IMR-90 (cell line): ENCODE data around the gene SMAD2. TPM values are rescaled to one million over a fixed set of nuclear protein-coding genes. Genes with fewer than 3 reads are reported as not detected.

ENCODE experiments used
- ATAC-seq: fragments of 200-7000 bp; cut with Tn5 transposase; 2 replicates; pipeline ENCODE4 v1.9.1; 2020; ENCODE audit warnings: low read depth, mild to moderate bottlenecking, moderate library complexity
- BruUV-seq: library from RNA; stranded (reverse); fragments of 400-500 nt; replicated peaks from 2 replicates; lab custom pipeline; 2021; lab: Mats Ljungman, UMichigan
- CTCF ChIA-PET: fragments of 300-600 bp; formaldehyde crosslinking; extraction: SDS; loops from one replicate; lab custom pipeline; 2021; ENCODE audit warnings: antibody characterized with exemption; lab: Yijun Ruan, JAX
- POLR2A ChIA-PET: fragments of 300-600 bp; sonication (Branson Sonifier 250); formaldehyde crosslinking; loops from one replicate; lab custom pipeline; 2022; ENCODE audit warnings: antibody characterized with exemption; ENCODE audit not compliant: unreplicated experiment; lab: Charles Lee
- DNase-seq: peaks from one replicate; pipeline ENCODE4 v3.0.0; 2013
- H2AFZ ChIP-seq: replicated peaks from 2 replicates; pipeline ENCODE3; 2013; ENCODE audit warnings: low read length, mild to moderate bottlenecking; ENCODE audit not compliant: poor library complexity
- H2AK5ac ChIP-seq: 2 replicates; pipeline ENCODE4 v1.6.1; 2013; ENCODE audit warnings: low read depth, low read length, inconsistent platforms
- H2AK9ac ChIP-seq: replicated peaks from 2 replicates; pipeline ENCODE3; 2013; ENCODE audit warnings: mild to moderate bottlenecking, low read depth, low read length, moderate library complexity; ENCODE audit not compliant: poor library complexity
- H2BK120ac ChIP-seq: 2 replicates; pipeline ENCODE4 v1.6.1; 2013; ENCODE audit warnings: low read depth, low read length, inconsistent platforms
- H2BK15ac ChIP-seq: 3 replicates; pipeline ENCODE4 v1.6.1; 2013; ENCODE audit warnings: low read depth, low read length, inconsistent platforms
- H2BK20ac ChIP-seq: 2 replicates; pipeline ENCODE4 v1.6.1; 2013; ENCODE audit warnings: low read depth, mild to moderate bottlenecking, inconsistent platforms, low read length, moderate library complexity
- H2BK5ac ChIP-seq: 2 replicates; pipeline ENCODE4 v1.6.1; 2013; ENCODE audit warnings: mild to moderate bottlenecking, low read depth, low read length, inconsistent platforms; ENCODE audit not compliant: poor library complexity, severe bottlenecking
- H3K14ac ChIP-seq: replicated peaks from 2 replicates; pipeline ENCODE4 v1.6.1; 2013; ENCODE audit warnings: low read depth, low read length, inconsistent platforms
- H3K18ac ChIP-seq: 2 replicates; pipeline ENCODE4 v1.6.1; 2013; ENCODE audit warnings: low read depth, low read length, control low read depth
- H3K23ac ChIP-seq: 2 replicates; pipeline ENCODE4 v1.6.1; 2013; ENCODE audit warnings: low read depth, low read length, inconsistent platforms
- H3K27ac ChIP-seq: 2 replicates; pipeline ENCODE4 v1.5.1; 2013; ENCODE audit warnings: mild to moderate bottlenecking, control low read depth, low read length; ENCODE audit not compliant: insufficient read depth
- H3K27me3 ChIP-seq: 2 replicates; pipeline ENCODE4 v1.6.1; 2013; ENCODE audit warnings: low read length; ENCODE audit not compliant: control insufficient read depth, insufficient read depth
- H3K36me3 ChIP-seq: 2 replicates; pipeline ENCODE4 v1.6.1; 2013; ENCODE audit warnings: low read length, mixed read lengths; ENCODE audit not compliant: control insufficient read depth, insufficient read depth
- H3K4ac ChIP-seq: 2 replicates; pipeline ENCODE4 v1.6.1; 2013; ENCODE audit warnings: low read depth, low read length, inconsistent platforms
- H3K4me1 ChIP-seq: 2 replicates; pipeline ENCODE4 v1.6.1; 2013; ENCODE audit warnings: low read length, mixed read lengths; ENCODE audit not compliant: control insufficient read depth, insufficient read depth
- H3K4me2 ChIP-seq: 2 replicates; pipeline ENCODE4 v1.6.1; 2013; ENCODE audit warnings: low read depth, mild to moderate bottlenecking, control low read depth, low read length, moderate library complexity
- H3K4me3 ChIP-seq: 2 replicates; pipeline ENCODE4 v1.5.1; 2013; ENCODE audit warnings: low read depth, mild to moderate bottlenecking, control low read depth, low read length, moderate library complexity; ENCODE audit not compliant: insufficient read depth
- H3K56ac ChIP-seq: 2 replicates; pipeline ENCODE4 v1.6.1; 2013; ENCODE audit warnings: low read length, inconsistent platforms; ENCODE audit not compliant: insufficient read depth; ENCODE audit errors: extremely low read depth
- H3K79me1 ChIP-seq, 2 experiments: 2 replicates each; pipeline ENCODE4 v1.6.1; 2013; ENCODE audit warnings: low read length in 2 of 2, inconsistent platforms in 1 of 2, low read depth in 1 of 2
- H3K9ac ChIP-seq: 2 replicates; pipeline ENCODE4 v1.6.1; 2013; ENCODE audit warnings: low read depth, low read length, control low read depth
- H3K9me1 ChIP-seq: 2 replicates; pipeline ENCODE4 v1.6.1; 2013; ENCODE audit warnings: low read length, inconsistent platforms; ENCODE audit not compliant: insufficient read depth
- H3K9me3 ChIP-seq: 2 replicates; pipeline ENCODE4 v1.6.1; 2013; ENCODE audit warnings: low read length; ENCODE audit not compliant: control insufficient read depth, insufficient read depth
- H4K20me1 ChIP-seq: 2 replicates; pipeline ENCODE4 v1.6.1; 2013; ENCODE audit warnings: low read length, inconsistent platforms; ENCODE audit not compliant: insufficient read depth
- H4K5ac ChIP-seq: 2 replicates; pipeline ENCODE4 v1.6.1; 2013; ENCODE audit warnings: mild to moderate bottlenecking, low read depth, low read length, control low read depth
- H4K8ac ChIP-seq, 2 experiments: 2 replicates each; pipeline ENCODE4 v1.6.1; 2013; ENCODE audit warnings: low read depth in 2 of 2, low read length in 2 of 2, control low read depth in 1 of 2, inconsistent platforms in 1 of 2
- H4K91ac ChIP-seq: 2 replicates; pipeline ENCODE4 v1.6.1; 2013; ENCODE audit warnings: low read depth, low read length, inconsistent platforms; ENCODE audit not compliant: insufficient read depth
- BHLHE40 ChIP-seq: fragments of 150-350 bp; IDR thresholded peaks from 2 replicates; pipeline ENCODE4 v1.6.1; 2016; ENCODE audit warnings: mild to moderate bottlenecking, low read depth, low read length
- CHD1 ChIP-seq: IDR thresholded peaks from 2 replicates; pipeline ENCODE4 v1.6.1; 2012; ENCODE audit warnings: low read depth, low read length, improper control_type of control experiment
- FOS ChIP-seq: fragments of 150-350 bp; IDR thresholded peaks from 2 replicates; pipeline ENCODE4 v1.6.1; 2016; ENCODE audit warnings: low read depth, low read length
- MAFK ChIP-seq: IDR thresholded peaks from 2 replicates; pipeline ENCODE4 v1.6.1; 2012; ENCODE audit warnings: low read depth, low read length, improper control_type of control experiment
- NFE2L2 ChIP-seq: fragments of 150-350 bp; IDR thresholded peaks from 2 replicates; pipeline ENCODE4 v1.6.1; 2016; ENCODE audit warnings: low read depth, mild to moderate bottlenecking, low read length
- RAD21 ChIP-seq: IDR thresholded peaks from 2 replicates; pipeline ENCODE4 v1.6.1; 2012; ENCODE audit warnings: low read length, improper control_type of control experiment
- RCOR1 ChIP-seq: IDR thresholded peaks from 2 replicates; pipeline ENCODE4 v1.6.1; 2012; ENCODE audit warnings: mild to moderate bottlenecking, low read length, improper control_type of control experiment; ENCODE audit not compliant: insufficient replicate concordance
- RFX5 ChIP-seq: IDR thresholded peaks from 2 replicates; pipeline ENCODE4 v1.8.0; 2012; ENCODE audit warnings: low read depth, mild to moderate bottlenecking, low read length, moderate library complexity
- SMC3 ChIP-seq: fragments of 150-350 bp; IDR thresholded peaks from 2 replicates; pipeline ENCODE4 v1.6.1; 2016; ENCODE audit warnings: low read depth, mild to moderate bottlenecking, antibody characterized with exemption, low read length, moderate library complexity
- WGBS, 2 experiments: methylation state at CpG; one replicate each; pipeline versions ENCODE4 v1.1.5 to v1.1.7; 2013; ENCODE audit warnings: missing lambda C conversion rate in 2 of 2; ENCODE audit not compliant: insufficient read length in 1 of 2; ENCODE audit errors: extremely low coverage in 2 of 2; 5-methylcytosine and 5-hydroxymethylcytosine counted together
- dilution Hi-C: fragments of 300-500 bp; cut with HindIII; formaldehyde crosslinking; loops from one replicate; pipeline ENCODE4 v1.14.3; 2018; ENCODE audit warnings: low sequenced_read_pairs; ENCODE audit not compliant: unreplicated experiment
- in situ Hi-C: fragments of 300-500 bp; cut with MboI; formaldehyde crosslinking; loops from 3 replicates; pipeline ENCODE4 v1.14.3; 2019; ENCODE audit warnings: low sequenced_read_pairs, inconsistent platforms, mixed read lengths
- intact Hi-C: fragments of 100-400 bp; cut with micrococcal nuclease; formaldehyde crosslinking; loops from 2 replicates; pipeline ENCODE4 v1.10.0; 2022
- polyA plus RNA-seq, 3 experiments: library from polyadenylated mRNA; depleted of rRNA; stranded (reverse); fragments of >200 nt; gene quantifications; 2 replicates each; pipeline ENCODE4 v1.2.3, GENCODE V29; 2012; ENCODE audit warnings: low replicate concordance in 1 of 3
- total RNA-seq: library from RNA; depleted of rRNA; stranded (reverse); fragments of >200 nt; gene quantifications from 2 replicates; pipeline ENCODE4 v1.2.3, GENCODE V29; 2012
- TF ChIP-seq, protein P1 (sequence below): conservative IDR thresholded peaks from 2 replicates; pipeline ENCODE4 v1.5.1; 2012; ENCODE audit warnings: mild to moderate bottlenecking, low read depth, low read length, improper control_type of control experiment
- TF ChIP-seq, protein P2 (sequence below): fragments of 150-350 bp; IDR thresholded peaks from 2 replicates; pipeline ENCODE4 v1.6.1; 2016; ENCODE audit warnings: low read depth, mild to moderate bottlenecking, low read length, moderate library complexity, borderline replicate concordance

SMAD2 gene
- total and polyA plus RNA-seq, 2 of the 4 experiments (the other 2 are of a cell fraction), result 41.7 to 171 TPM

DNA sequence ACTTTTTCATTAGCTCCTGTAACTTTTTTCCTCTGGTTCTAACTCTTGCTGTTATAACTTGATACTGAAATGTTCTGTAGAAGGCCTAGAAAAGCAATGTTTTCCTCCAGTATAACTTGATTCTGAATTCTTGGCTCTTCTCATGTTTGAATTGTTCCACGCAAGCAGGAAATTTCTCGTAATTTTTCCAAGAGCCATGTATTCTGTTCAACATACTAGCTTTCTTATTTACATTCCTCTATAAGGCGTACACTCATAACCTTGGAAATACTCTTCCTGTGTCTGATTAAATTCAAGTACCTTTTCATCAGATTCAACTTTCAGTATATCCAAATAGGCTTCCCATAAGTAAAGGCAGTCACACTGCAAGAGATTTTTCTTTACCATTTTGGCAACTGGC is 109.1 kb downstream of the SMAD2 start:
- dilution Hi-C loops, result no loop called here
- Histone ChIP-seq H3K36me3 (0 out of 2 replicates have a peak, but pooled peaks cover 2% of the 10 kb centered on the region), H4K20me1 (no peaks in the 10 kb centered on the region), H3K27me3 (no peaks in the 10 kb centered on the region), H3K79me1 (no peaks in the 10 kb centered on the region), H3K14ac (no peak overlapping the region), H3K4ac (no peak overlapping the region), H3K4me3 (no peak overlapping the region), H2BK15ac (no peak overlapping the region), H3K9ac (no peak overlapping the region), H3K9me3 (no peaks in the 10 kb centered on the region), H3K27ac (no peak overlapping the region), H2AK9ac (no peak overlapping the region), H2BK120ac (no peak overlapping the region), H4K91ac (no peak overlapping the region), H2BK20ac (no peak overlapping the region), H3K18ac (no peak overlapping the region), H4K5ac (no peak overlapping the region), H3K23ac (no peak overlapping the region), H3K4me2 (no peak overlapping the region), H2AFZ (no peak overlapping the region), H2BK5ac (no peak overlapping the region), H4K8ac (no peak overlapping the region), H3K9me1 (no peaks in the 10 kb centered on the region), H3K4me1 (no peaks in the 10 kb centered on the region), H3K56ac (no peak overlapping the region), H2AK5ac (no peak overlapping the region)
- in situ Hi-C loops, result no loop called here
- WGBS, 2 experiments, result 100% methylated on average over 2 of the region's 3 CpGs; no CpG with 5 or more reads in 1 of the 2 experiments
- no TSS peak for BruUV-seq
- POLR2A ChIA-PET, result no interaction called here
- ATAC-seq, result no peak
- DNase-seq, result no peak
- CTCF ChIA-PET, result interaction anchor here (0.6 kb wide), 1 partner anchor 88 kb away, joined by 3 read pairs; no protein-coding TSS in a partner anchor
- TF ChIP-seq FOS (no peak), NFE2L2 (no peak), CHD1 (no peak), BHLHE40 (no peak), MAFK (no peak), RFX5 (no peak), RAD21 (no peak), RCOR1 (no peak), SMC3 (no peak)
- TF ChIP-seq, protein P1, sequence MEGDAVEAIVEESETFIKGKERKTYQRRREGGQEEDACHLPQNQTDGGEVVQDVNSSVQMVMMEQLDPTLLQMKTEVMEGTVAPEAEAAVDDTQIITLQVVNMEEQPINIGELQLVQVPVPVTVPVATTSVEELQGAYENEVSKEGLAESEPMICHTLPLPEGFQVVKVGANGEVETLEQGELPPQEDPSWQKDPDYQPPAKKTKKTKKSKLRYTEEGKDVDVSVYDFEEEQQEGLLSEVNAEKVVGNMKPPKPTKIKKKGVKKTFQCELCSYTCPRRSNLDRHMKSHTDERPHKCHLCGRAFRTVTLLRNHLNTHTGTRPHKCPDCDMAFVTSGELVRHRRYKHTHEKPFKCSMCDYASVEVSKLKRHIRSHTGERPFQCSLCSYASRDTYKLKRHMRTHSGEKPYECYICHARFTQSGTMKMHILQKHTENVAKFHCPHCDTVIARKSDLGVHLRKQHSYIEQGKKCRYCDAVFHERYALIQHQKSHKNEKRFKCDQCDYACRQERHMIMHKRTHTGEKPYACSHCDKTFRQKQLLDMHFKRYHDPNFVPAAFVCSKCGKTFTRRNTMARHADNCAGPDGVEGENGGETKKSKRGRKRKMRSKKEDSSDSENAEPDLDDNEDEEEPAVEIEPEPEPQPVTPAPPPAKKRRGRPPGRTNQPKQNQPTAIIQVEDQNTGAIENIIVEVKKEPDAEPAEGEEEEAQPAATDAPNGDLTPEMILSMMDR, result no peak
- TF ChIP-seq, protein P2, sequence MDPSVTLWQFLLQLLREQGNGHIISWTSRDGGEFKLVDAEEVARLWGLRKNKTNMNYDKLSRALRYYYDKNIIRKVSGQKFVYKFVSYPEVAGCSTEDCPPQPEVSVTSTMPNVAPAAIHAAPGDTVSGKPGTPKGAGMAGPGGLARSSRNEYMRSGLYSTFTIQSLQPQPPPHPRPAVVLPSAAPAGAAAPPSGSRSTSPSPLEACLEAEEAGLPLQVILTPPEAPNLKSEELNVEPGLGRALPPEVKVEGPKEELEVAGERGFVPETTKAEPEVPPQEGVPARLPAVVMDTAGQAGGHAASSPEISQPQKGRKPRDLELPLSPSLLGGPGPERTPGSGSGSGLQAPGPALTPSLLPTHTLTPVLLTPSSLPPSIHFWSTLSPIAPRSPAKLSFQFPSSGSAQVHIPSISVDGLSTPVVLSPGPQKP, result no peak
- intact Hi-C loops, result no loop called here
